Measurements from ENCODE around the gene ALX3. TPM values are rescaled to one million over a fixed set of nuclear protein-coding genes. Genes with fewer than 3 reads are reported as not detected.

The ALX3 gene
- polyA plus RNA-seq, 1 donor (not counting 4 experiments of a cell fraction or from before 2014, with no cell fraction given): not detected

DNA sequence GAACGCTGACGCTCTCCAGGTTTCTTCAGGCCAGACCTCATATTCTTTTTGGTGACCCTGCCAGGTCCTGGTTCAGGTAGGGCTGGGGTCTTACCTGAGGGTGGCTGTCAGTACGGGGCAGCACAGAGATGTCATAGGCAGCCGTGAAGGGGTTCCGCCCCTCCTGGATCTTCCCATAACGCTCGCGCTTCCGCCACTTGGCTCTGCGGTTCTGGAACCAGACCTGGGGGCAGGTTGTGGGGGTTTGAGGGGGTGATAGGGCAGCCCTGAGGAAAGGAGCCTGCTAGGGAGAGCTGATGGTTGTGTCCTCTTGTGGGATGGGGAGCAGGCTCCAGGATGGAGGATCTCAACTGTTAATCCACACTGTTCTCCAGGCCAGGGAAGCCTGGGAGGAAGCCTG, 9.1 kb downstream of the ALX3 start:
- no peak overlapping the region for H3K4me2 ChIP-seq (ENCODE audit: control insufficient read depth, extremely low read depth, insufficient read depth, low read depth, low read length)
- no peaks in the 10 kb centered on the region for H4K20me1 ChIP-seq (ENCODE audit: control insufficient read depth, extremely low read depth, insufficient read depth, low read length)
- no peak overlapping the region for H2AFZ ChIP-seq (ENCODE audit: control insufficient read depth, low read length)
- DNase-seq (ENCODE audit: low read depth, low spot score): no peak
- dilution Hi-C loops (cut with MboI; ENCODE audit: extremely low pct_ligation_motif_present, low sequenced_read_pairs): no loop called here
- no peaks in the 10 kb centered on the region for H3K79me2 ChIP-seq (ENCODE audit: control insufficient read depth, insufficient read depth, low read length)
- FAIRE-seq: no peak
- H3K27ac ChIP-seq (ENCODE audit: control insufficient read depth, insufficient read depth, low read length): no peak overlapping the region
- no peaks in the 10 kb centered on the region for H3K27me3 ChIP-seq (ENCODE audit: control insufficient read depth, extremely low read depth, insufficient read depth, low read length)
- H3K9me3 ChIP-seq (ENCODE audit: control insufficient read depth, low read depth, low read length): no peaks in the 10 kb centered on the region
- H3K4me1 ChIP-seq (ENCODE audit: control insufficient read depth, extremely low read depth, insufficient read depth, low read length): peaks cover 13% of the 10 kb centered on the region
- H3K9ac ChIP-seq (ENCODE audit: control insufficient read depth, extremely low read depth, insufficient read depth, low read length): no peak overlapping the region
- H3K36me3 ChIP-seq (ENCODE audit: control insufficient read depth in 2 of 2, extremely low read depth in 1 of 2, insufficient read depth in 2 of 2, low read length in 2 of 2): peaks cover 8 to 23% of the 10 kb centered on the region in 2 experiments
- no peak overlapping the region for H3K4me3 ChIP-seq (ENCODE audit: control insufficient read depth in 2 of 3, extremely low read depth in 1 of 3, insufficient read depth in 2 of 3, low read depth in 1 of 3, low read length in 3 of 3)
- TF ChIP-seq CTCF (optimal IDR thresholded peaks at IDR 0.05 in 1 of 3, IDR thresholded peaks at IDR 0.05 in 1 of 3, conservative IDR thresholded peaks at IDR 0.05 in 1 of 3; ENCODE audit: extremely low read depth in 1 of 3, insufficient read depth in 2 of 3, low read length in 3 of 3) (no peak), EZH2 (IDR thresholded peaks at IDR 0.05; ENCODE audit: low read length) (no peak)
- H3K9me1 ChIP-seq (ENCODE audit: control insufficient read depth, extremely low read depth, insufficient read depth, low read length): peaks cover 8% of the 10 kb centered on the region

GRCh38 chr1:110060662-110061060, 9.8 kb downstream of the ALX3 start:
- dilution Hi-C loops (cut with MboI; ENCODE audit: extremely low pct_ligation_motif_present, low sequenced_read_pairs): no loop called here
- no peak for FAIRE-seq
- H3K9ac ChIP-seq (ENCODE audit: control insufficient read depth, extremely low read depth, insufficient read depth, low read length): no peak overlapping the region

More at GRCh38 chr1:110060662-110061060, 9.8 kb downstream of the ALX3 start:
- Histone ChIP-seq H4K20me1 (ENCODE audit: control insufficient read depth, extremely low read depth, insufficient read depth, low read length) (no peaks in the 10 kb centered on the region), H3K79me2 (ENCODE audit: control insufficient read depth, insufficient read depth, low read length) (no peaks in the 10 kb centered on the region), H3K27ac (ENCODE audit: control insufficient read depth, insufficient read depth, low read length) (no peak overlapping the region), H2AFZ (ENCODE audit: control insufficient read depth, low read length) (no peak overlapping the region), H3K9me1 (ENCODE audit: control insufficient read depth, extremely low read depth, insufficient read depth, low read length) (peaks cover 8% of the 10 kb centered on the region), H3K36me3 (ENCODE audit: control insufficient read depth in 2 of 2, extremely low read depth in 1 of 2, insufficient read depth in 2 of 2, low read length in 2 of 2) (peaks cover 8 to 29% of the 10 kb centered on the region in 2 experiments), H3K4me2 (ENCODE audit: control insufficient read depth, extremely low read depth, insufficient read depth, low read depth, low read length) (no peak overlapping the region), H3K27me3 (ENCODE audit: control insufficient read depth, extremely low read depth, insufficient read depth, low read length) (no peaks in the 10 kb centered on the region), H3K4me1 (ENCODE audit: control insufficient read depth, extremely low read depth, insufficient read depth, low read length) (peaks cover 20% of the 10 kb centered on the region), H3K9me3 (ENCODE audit: control insufficient read depth, low read depth, low read length) (no peaks in the 10 kb centered on the region), H3K4me3 (ENCODE audit: control insufficient read depth in 2 of 3, extremely low read depth in 1 of 3, insufficient read depth in 2 of 3, low read depth in 1 of 3, low read length in 3 of 3) (no peak overlapping the region)
- no peak for DNase-seq (ENCODE audit: low read depth, low spot score)
- TF ChIP-seq EZH2 (IDR thresholded peaks at IDR 0.05; ENCODE audit: low read length) (no peak), CTCF (optimal IDR thresholded peaks at IDR 0.05 in 1 of 3, IDR thresholded peaks at IDR 0.05 in 1 of 3, conservative IDR thresholded peaks at IDR 0.05 in 1 of 3; ENCODE audit: extremely low read depth in 1 of 3, insufficient read depth in 2 of 3, low read length in 3 of 3) (no peak)

Measured in keratinocyte (primary cell).